IPS-15b (cell line): Measurements from ENCODE around the gene IRF2BP1.
A peak's percentile ranks its signal among the peaks of the same experiment; 100 is the strongest.

Source experiments
- H3K27me3 ChIP-seq: one replicate; pipeline ENCODE4 v1.6.1; 2013; ENCODE audit warnings: low read length; ENCODE audit not compliant: control insufficient read depth, insufficient read depth
- H3K36me3 ChIP-seq: one replicate; pipeline ENCODE4 v1.6.1; 2013; ENCODE audit warnings: low read length; ENCODE audit not compliant: control insufficient read depth, insufficient read depth
- H3K4me1 ChIP-seq: one replicate; pipeline ENCODE4 v1.6.1; 2013; ENCODE audit warnings: mild to moderate bottlenecking, low read length; ENCODE audit not compliant: control insufficient read depth, insufficient read depth
- H3K4me3 ChIP-seq: one replicate; pipeline ENCODE4 v1.5.1; 2013; ENCODE audit warnings: low read depth, low read length
- H3K9ac ChIP-seq: one replicate; pipeline ENCODE4 v1.6.1; 2013; ENCODE audit warnings: low read depth, mild to moderate bottlenecking, low read length
- H3K9me3 ChIP-seq: one replicate; pipeline ENCODE4 v1.6.1; 2013; ENCODE audit warnings: mild to moderate bottlenecking, low read length; ENCODE audit not compliant: control insufficient read depth, insufficient read depth

The IRF2BP1 gene

GRCh38 chr19:45884682-45885555 is 1.0 kb downstream of the IRF2BP1 start:
- H3K36me3 ChIP-seq, result peaks cover 4% of the 10 kb centered on the region
- H3K4me3 ChIP-seq, result peak overlapping the region; percentile 85
- H3K4me1 ChIP-seq, result peaks cover 20% of the 10 kb centered on the region
- H3K9me3 ChIP-seq, result no peaks in the 10 kb centered on the region
- H3K9ac ChIP-seq, result peak overlapping the region; percentile 37
- no peaks in the 10 kb centered on the region for H3K27me3 ChIP-seq

- no peaks in the 10 kb centered on the region for H3K9me3 ChIP-seq
- H3K27me3 ChIP-seq, result no peaks in the 10 kb centered on the region
- peak overlapping the region; percentile 85 for H3K4me3 ChIP-seq
- H3K4me1 ChIP-seq, result peaks cover 20% of the 10 kb centered on the region
- no peak overlapping the region for H3K9ac ChIP-seq
- peaks cover 4% of the 10 kb centered on the region for H3K36me3 ChIP-seq
Measured at GRCh38 chr19:45883881-45884681, 1.9 kb downstream of the IRF2BP1 start.

- no peak overlapping the region for H3K9ac ChIP-seq
- no peaks in the 10 kb centered on the region for H3K9me3 ChIP-seq
- peaks cover 20% of the 10 kb centered on the region for H3K4me1 ChIP-seq
- no peak overlapping the region for H3K4me3 ChIP-seq
- H3K36me3 ChIP-seq, result peaks cover 4% of the 10 kb centered on the region
- no peaks in the 10 kb centered on the region for H3K27me3 ChIP-seq
Measured at GRCh38 chr19:45883586-45883880, 2.4 kb downstream of the IRF2BP1 start.

GRCh38 chr19:45882652-45883585 is 3.0 kb downstream of the IRF2BP1 start:
- H3K9me3 ChIP-seq, result no peaks in the 10 kb centered on the region
- peaks cover 4% of the 10 kb centered on the region for H3K36me3 ChIP-seq
- peak overlapping the region; percentile 67 for H3K4me3 ChIP-seq
- peaks cover 20% of the 10 kb centered on the region for H3K4me1 ChIP-seq
- peak overlapping the region; percentile 88 for H3K9ac ChIP-seq
- H3K27me3 ChIP-seq, result no peaks in the 10 kb centered on the region

- Histone ChIP-seq H3K4me1 (peaks cover 20% of the 10 kb centered on the region), H3K9me3 (no peaks in the 10 kb centered on the region), H3K9ac (peak overlapping the region; percentile 88), H3K4me3 (peak overlapping the region; percentile 67), H3K36me3 (peaks cover 4% of the 10 kb centered on the region), H3K27me3 (no peaks in the 10 kb centered on the region)
Measured at GRCh38 chr19:45881909-45882528, 3.9 kb downstream of the IRF2BP1 start.

GRCh38 chr19:45881082-45881908 is 4.6 kb downstream of the IRF2BP1 start:
- Histone ChIP-seq H3K9me3 (no peaks in the 10 kb centered on the region), H3K9ac (no peak overlapping the region), H3K36me3 (peaks cover 4% of the 10 kb centered on the region), H3K27me3 (no peaks in the 10 kb centered on the region), H3K4me1 (peaks cover 21% of the 10 kb centered on the region), H3K4me3 (peak overlapping the region; percentile 67)

- no peaks in the 10 kb centered on the region for H3K9me3 ChIP-seq
- H3K27me3 ChIP-seq, result no peaks in the 10 kb centered on the region
- H3K4me1 ChIP-seq, result peaks cover 24% of the 10 kb centered on the region
- H3K9ac ChIP-seq, result no peak overlapping the region
- no peak overlapping the region for H3K4me3 ChIP-seq
- peaks cover 2% of the 10 kb centered on the region for H3K36me3 ChIP-seq
Measured at GRCh38 chr19:45879971-45880370, 6.0 kb downstream of the IRF2BP1 start.

GRCh38 chr19:45879055-45879454 is 6.9 kb downstream of the IRF2BP1 start:
- Histone ChIP-seq H3K4me1 (peaks cover 23% of the 10 kb centered on the region), H3K36me3 (no peaks in the 10 kb centered on the region), H3K9me3 (no peaks in the 10 kb centered on the region), H3K4me3 (no peak overlapping the region), H3K27me3 (no peaks in the 10 kb centered on the region), H3K9ac (no peak overlapping the region)

- H3K4me3 ChIP-seq, result no peak overlapping the region
- peaks cover under 1% of the 10 kb centered on the region for H3K36me3 ChIP-seq
- no peak overlapping the region for H3K9ac ChIP-seq
- H3K27me3 ChIP-seq, result no peaks in the 10 kb centered on the region
- peaks cover 19% of the 10 kb centered on the region for H3K4me1 ChIP-seq
- H3K9me3 ChIP-seq, result no peaks in the 10 kb centered on the region
Measured at GRCh38 chr19:45878043-45878794, 7.7 kb downstream of the IRF2BP1 start.
